NAMALWA (cell line): ENCODE results near the gene ZNF385A.

ENCODE experiments used
- DNase-seq: peaks from one replicate; pipeline ENCODE4 v3.0.0-alpha.2; 2015; ENCODE audit warnings: low spot score

The ZNF385A gene

DNA sequence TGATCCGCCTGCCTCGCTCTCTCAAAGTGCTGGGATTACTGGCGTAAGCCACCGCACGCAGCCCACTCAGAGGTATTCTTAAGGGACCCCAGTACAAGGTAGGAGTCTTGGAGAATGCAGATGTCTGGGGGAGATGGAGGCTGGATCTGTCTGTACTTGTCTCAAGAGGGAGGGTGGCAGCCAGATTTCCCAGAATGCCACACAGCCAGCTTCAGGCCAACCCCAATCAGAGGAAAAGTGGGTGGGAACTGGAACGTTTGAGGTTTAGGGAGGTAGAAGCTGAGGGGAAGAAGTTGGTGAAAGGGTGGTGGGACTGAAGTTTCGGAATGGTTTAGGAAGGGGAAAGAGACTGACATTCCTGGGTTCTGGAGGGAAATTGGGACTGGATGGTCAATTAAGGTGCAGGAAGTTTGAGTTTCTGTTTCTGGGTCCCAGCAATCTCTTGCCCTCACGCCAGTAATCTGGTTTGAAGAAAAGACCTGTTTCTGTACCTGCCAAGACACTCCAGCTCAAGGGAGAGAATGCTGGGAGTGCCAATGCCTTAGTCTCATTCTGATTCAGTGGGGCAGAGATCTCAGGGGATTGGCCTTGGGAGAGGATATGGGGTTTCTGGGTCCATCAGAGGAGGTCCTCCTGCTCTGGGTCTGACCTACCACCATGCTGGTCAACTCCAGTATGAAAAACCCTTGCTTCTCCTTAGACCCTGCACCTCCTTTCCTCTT lies 8.1 kb upstream of the ZNF385A start:
- DNase-seq, result no peak

DNA sequence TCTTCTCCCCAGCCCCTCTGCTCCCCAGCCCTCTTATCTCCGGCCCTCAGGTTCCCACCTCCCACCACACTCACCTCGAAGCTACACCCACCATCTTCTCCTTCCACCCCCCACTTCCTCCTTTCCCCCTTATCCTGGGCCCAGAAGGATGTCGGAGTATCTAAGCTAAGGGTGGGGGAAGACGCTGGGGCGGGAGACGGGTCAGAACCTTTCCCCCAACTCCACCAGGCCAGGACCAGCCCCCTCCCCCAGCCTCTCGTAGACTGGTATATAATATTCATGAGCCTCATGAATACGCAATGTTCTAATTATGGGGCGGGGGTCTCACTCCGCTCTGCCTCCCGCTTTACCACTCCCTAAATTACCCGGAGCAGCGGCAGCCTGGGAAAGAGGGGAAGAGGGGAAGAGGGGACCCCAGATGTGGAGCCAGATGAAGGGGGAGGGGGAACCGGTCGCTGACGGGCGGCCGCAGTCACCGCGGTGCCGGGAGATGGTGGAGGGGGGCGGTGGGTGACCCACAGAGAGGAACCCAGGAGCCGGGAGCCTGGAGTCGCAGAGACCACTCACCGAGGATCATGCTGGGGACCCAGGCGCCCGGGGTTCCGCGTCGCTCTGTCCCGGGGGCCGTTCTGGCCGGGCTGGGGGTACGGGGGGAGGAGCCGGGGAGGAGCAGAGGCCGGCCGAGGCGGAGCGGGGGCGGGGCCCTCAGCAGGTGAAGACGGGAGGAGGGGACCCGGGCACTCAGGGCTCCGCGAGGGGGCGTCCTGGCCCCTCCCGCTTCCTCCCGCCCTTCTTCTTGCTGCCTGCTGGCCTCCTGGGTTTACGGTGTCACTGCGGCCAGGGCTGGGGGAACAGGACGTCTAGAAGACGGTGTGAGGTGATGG lies 6.4 kb upstream of the ZNF385A start:
- peak; percentile 75 for DNase-seq

DNA sequence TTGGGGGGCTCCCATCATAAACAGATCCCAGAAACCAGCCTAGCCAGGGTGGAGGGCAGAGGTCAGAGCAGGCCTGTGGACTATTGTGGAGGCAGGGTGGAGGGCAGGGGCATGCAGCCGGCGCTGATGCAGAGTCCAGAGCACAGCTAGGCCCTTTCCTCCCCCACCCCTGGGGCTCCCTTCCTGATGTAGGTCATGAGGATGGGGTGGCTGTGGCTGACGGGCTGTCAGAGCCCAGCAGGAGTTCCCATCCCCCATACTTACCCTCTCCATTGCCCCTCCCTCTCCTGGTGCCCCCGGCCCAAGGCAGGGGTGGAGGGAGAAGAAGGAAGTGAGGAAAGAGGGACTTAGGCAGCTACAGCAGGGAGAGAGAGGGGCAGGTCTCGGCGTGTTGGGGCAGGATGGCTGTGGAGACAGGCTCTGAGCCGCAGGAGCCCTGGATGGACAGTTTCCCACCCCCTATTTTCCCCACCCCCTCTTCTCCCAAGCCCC lies 5.7 kb upstream of the ZNF385A start:
- no peak for DNase-seq

DNA sequence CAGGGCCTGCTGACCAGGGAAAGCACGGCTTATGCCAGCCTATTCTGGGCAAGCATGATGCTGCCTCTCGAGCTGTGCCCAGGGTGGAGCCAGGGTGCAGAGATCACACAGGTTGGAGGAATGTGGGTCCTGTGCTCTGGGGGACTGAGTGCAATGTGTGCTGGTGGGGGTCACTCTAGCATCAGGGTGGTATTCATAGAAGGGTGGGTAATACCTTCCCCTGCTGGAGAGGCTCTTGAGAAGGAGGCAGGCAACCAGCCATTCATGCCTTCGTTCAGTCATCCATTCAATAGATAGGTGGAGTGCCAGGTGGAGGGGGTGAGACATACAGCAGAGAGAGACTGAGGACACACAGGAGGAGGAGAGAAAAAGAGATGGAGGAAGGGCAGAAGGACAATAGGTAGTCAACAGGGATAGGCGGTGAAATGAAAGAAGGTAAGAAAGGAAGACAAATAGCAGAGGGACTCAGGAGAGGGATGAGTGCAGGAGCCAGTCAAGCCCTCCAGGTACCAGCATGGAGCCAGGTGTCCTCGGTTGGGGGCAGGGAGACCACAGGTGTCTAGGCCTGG lies 5.2 kb upstream of the ZNF385A start:
- DNase-seq, result no peak

DNA sequence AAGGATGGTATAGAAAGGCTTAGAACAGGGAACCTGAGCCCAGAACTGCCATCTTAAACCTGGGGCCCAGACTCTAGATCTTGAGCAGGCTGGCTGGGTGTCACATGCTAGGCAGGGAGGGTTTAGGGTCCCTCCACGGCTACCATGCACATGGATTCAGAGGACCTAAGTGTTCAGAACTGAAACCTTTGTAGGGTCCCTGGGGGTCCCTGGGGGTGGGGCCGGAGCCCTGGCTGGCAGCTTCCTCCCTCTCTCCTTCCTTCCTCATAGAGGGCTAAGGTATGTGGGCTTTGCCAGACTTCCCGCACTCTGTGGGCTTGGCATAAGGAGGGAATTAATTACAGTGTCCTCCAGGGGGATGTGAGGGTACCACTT lies 4.6 kb upstream of the ZNF385A start:
- DNase-seq, result no peak

DNA sequence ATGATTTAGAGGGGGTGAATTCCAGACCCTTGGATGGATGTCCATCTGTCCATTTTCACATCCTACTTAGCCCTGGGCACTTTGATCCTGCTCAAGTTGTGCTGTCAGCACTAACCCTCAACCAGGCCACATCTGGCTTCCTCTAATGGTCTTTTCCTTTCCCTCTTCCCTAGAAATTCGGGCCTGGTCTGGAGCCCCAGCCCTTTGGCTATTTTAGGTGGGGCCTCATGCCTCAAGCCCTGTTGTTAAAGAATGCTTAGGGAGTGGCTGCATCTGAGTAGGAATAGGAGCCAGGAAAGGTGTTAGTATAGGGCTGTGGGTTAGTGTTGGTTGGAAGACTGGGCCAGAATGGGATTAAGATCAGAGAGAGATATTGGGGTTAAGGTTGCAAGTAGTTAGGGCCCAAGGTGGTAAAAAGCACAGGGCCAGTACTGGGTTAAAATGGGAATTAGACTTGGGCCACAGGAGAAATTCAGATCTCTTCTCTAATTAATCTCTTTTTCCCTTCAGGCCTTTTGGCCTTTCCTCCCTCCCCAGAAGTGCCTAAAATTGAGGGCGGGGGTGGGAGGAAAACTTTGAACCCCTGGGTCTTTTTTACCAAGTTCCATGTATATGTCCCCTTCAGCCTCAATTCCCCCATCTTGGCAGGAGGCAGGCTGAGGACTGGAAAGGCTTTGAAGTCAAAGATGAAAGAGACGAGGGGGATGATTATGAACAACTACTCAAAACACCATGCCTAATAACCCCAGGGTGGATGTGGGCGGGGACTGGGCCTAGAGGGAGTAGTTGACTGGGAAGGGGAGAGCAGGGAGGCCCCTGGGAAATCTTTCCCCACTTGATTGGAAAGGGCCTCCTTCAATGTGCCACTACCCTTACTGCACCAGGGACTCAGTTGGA lies 4.0 kb upstream of the ZNF385A start:
- DNase-seq, result no peak

DNA sequence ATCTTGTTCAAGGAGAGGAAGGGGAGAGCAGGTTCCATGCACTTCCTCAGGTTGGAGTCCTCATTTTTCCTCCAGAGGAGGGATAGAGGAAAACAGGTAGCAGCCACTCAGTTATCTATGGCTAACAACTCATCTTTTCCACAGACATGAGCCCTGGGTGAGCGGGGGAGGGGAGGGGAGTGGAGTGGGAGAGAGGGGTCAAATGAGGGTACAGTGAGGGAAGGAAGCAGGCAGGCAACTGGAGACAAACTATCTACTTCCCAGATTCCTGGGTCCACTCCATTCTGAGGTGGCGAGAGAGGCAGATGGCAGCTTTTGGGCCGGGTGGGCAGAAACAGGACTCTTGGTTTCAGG lies 2.6 kb upstream of the ZNF385A start:
- DNase-seq, result no peak

DNA sequence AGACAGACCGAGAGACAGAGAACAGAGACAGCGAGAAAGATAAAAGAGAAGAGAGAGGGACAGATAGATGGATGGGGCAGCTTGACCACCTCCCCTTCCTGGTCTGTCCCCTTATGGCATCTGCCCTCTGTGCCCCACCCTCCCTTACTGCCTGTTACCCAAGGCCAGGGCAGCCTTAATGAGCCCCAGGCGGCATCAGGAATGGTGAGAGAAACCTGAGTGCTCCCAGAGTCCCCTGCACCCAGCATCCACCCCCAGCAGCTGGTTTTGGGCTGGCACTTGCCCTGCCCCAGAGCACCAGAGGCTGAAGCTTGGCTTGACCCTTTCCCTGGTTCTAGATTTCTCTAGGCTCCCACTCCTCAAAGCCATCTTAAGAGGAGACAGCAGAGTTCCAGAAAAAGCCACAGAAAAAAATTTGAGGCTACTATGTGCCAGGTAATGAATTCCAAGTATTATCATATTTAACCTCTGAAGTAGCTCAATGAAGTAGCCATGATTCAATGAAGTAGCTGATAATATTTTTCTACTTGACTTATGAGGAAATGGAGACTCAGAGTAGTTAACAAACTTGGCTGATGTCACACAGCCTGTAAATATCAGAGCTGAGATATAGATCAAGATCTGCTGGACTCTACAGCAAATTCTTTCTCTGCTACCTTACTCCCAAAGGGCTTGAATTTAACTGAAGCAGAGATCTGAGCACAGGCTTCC lies 2.0 kb upstream of the ZNF385A start:
- no peak for DNase-seq

DNA sequence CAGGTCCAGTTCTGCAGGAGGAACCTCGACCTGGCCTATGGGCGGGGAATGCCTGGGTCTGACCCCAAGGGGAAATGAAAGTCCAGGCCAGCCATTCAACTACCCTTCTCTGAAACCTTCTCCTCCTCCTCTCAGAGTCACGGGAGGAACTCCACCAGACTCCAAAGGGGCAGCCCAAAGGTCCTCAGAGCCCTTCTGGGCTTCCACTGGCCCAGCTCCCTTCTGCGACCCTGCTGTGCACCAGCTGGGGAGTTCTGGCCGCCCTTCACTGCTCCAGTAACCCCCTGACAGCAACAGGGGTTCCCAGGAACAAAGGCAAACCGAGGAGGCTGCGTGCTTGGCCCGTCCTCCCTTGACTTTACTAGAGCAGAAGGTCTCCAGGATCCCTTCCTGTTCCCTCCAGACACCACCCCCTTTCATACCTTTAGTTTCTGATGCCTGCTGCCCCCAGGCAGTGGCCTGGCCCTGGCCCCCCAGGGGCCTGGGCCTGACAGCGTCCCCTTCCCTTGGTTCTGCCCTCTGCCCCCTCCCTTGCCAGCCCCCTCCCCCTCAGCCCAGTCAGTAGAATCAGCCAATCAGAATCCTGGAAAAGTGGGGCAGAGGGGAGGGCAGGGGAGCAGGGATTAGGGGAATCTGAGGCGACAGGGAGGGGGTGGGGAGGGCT lies 850 bp upstream of the ZNF385A start:
- DNase-seq, result no peak

DNA sequence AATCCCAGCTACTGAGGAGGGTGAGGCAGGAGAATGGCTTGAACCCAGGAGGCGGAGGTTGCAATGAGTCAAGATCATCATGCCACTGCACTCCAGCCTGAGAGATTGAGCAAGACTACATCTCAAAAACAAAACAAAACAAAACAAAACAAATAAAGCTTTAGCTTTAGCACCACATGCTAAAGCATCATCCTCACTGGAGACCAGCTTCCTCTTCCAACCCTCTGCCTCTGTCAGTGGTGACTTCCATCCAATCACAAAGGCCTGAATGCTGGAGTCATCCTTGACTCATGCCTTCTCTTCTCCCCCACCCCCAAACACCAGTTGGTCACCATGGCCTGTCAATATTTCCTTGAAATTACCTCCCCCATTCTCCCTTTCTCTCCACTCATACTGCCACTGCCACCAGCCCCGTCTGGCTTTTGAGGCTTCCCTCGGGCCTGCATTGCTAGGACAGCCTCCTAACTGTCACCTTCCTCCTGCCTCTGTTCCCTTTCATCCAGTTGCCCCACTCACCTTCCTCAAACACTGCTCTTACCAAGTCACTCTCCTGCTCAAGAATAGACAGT lies 1.4 kb downstream of the ZNF385A start:
- DNase-seq, result no peak

DNA sequence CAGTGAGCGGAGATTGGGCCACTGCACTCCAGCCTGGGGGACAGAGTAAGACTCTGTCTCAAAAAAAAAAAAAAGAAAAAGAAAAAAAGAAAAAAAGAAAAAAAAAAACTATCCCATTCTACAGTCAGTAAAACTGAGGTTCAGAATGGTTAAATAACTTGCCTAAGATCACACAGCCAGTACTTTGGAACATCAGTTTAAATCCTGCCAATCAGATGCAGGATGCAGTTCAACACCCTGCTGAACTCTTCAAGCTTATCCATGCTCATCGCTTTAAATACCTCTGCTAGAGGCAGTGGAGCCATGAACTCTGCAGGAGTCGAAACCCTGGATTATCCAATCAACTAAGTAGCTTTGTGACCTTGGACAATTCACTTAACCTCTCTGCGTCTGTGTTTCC lies 3.4 kb downstream of the ZNF385A start:
- DNase-seq, result no peak

DNA sequence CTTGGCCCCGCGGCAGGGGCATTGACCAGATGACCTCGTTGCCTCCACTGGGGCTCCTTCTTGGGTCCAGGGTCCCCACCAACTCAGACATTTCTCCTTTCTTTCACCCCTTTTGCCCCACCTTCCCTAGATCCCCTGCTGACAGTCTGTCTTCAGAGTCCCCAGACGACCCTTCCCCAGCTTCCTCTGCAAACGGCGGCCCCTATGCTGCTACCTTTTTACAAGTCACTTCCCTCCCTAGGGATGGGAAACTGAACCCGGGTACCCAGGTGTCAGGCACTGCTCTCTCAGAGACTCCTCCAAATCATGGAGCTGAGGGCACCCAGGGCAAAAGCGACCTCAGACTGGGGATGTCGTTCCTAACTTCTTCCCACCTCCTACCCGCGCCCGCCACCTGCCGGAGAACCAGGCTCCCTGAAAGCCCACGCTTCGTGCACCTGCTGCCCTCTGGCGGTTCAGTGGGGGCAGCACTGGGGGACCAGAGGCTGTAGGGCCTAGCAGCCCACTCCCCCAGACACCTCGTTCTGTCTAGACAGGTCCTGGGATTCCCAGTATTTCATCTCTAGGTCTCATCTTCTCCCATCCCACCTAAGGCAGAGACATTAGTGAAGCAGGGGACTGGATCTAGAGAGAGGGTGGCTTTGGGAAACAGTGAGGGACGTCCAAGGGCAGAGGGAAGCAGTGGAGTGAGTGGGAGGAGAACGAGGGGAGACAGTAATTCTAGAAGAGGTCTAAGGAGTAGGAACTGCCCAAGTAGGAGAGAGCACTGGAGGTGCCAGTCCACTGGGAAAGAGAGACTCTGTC lies 4.9 kb downstream of the ZNF385A start:
- DNase-seq, result peak; percentile 92

DNA sequence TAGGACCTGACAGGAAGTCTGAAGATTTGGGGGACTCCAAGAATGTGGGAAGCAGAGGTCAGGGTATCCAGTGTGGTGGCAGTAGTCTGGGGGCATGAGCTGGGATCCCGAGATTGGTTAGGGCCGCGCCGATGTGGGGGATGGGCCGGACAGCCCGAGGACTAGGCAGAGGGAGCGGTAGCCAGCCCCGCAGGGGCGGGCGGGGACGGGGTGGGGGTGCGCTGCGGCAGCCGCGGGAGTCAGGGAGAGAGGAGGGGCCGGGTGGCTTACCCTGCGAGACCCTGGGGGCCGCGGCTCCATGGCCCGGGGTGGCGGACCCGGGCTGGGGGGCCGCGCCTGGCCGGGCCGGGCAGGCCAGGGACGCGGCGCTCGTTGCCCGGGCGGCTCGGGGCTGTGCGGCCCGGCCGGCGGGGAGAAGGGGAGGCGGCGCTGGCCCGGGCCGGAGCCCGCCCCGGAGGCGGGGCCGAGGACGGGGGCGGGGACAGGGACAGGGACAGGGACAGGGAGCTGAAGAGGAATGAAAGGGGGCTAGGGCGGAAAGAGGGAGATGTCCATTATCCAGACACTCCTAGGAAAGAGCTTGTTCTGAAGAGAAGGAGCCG lies 5.6 kb downstream of the ZNF385A start:
- peak; percentile 38 for DNase-seq

DNA sequence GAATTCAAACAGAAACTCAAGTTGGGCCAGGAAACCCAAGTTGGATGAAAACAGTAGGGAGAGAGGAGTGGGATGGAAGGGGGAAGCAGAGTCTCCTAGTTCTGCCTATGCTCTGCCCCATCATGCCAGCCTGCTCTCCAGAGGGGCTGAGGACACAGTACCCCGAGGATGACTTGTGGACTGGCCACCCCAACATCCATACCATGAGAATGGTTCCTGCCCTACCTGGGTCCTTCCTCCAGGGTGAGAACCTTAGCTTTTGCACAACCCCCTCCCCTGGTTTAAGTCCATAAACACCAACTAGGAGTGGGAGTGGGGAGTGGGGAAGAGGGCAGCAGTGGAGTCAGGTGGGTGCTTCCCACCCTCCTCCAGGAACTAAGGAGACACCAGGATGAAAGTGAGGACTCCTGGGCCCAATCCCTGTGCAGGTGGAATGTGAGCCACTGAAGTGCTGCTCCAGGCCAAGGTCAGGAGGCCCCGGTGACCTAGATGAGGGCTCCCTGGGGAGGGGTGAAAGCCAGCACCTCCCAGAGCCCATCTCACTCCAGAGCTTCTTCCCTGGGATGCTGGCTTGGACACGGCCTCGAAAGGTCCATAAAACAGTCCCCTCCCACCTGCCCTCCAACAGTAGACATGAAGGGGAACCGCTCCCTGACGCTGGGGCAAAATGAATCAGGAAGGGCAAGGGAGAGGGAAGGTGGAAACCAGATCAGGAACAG lies 6.6 kb downstream of the ZNF385A start:
- DNase-seq, result no peak

DNA sequence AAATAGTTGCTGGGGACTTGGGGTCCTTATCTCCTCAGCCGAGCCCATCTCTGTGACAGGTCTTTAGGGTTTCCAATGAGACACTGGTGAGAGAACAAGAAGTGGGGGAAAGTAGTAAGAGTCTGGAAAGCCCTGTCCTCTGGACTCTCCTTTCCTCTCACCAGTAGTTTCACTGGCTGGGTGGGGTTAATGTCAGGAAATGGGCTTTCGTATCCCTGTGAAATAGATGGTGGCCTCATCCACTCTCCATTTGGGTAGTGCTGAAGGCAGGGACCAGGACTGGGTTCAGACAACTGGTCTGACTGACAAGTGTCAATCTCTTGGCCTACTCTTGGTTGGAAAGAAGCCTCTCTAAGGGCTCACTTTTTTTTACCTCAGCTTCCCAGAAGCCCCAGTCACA lies 7.5 kb downstream of the ZNF385A start:
- DNase-seq, result no peak

DNA sequence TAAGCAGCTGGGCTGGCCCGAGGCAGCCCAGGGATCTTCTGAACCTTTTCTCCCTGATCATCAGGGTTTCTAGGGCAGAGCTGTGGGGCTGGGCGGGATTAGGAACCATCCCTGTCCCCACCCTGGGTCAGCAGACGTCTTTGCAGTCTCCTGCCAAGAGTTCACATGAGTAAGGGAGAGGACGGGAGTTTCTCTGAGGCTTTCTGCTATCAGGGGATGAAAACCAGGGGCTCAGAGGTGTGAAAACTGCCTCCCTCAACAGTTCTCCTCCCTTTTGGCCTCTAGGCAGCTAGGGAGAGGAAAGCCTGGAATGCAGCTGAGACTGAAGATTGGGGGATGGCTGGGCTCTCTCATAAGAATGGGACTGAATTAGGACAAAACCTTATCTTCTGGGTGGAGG lies 7.9 kb downstream of the ZNF385A start:
- no peak for DNase-seq

DNA sequence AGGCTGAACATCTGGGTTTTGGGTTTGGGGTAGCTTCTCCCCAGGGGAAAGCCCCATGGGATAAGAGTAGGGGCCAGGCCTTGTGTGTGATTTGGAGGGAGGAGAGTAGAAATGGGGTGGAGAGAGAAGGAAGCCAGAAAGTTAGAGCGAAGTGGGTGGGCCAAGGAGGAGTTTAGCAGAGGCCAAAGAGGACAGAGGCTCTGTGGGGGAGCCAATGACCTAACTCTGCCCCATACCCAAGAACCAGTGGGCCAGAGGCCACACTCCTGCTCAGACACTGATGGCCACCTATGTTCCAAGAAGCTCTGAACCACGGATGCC lies 9.3 kb downstream of the ZNF385A start:
- no peak for DNase-seq

DNA sequence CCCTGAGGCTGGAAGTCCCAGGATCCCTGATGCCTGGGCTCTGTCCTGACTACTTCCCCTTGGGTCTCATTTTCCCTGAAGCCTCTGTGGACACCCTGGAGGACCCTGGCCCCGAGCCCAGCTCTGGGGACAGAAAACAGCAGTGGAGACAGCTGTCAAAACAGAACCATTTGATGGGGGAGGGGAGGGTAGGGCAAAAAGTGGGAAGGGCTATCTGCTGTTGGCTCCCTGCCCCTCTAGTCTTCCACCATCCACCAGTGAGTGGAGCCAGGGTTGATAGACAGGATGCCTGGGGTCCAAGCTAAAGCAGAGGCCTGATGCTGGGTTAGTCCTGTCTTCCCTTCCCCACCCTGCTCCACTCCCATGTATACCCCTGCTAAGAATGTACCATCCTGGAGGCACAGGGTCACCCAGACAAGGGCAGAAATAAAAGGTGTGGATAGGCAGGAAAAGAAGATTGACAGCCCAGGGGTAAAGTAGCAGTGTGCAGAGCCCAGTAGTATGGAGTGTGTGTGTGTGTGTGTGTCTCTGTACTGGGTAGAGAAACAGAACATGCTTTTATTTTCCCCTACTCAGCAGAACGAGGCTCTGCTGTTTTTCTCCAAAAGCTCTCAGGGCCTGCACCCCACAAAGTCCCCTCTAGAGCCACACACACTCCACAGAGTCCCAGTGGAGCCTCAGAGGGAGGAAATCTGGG lies 9.8 kb downstream of the ZNF385A start:
- no peak for DNase-seq
